Measurements from ENCODE around the gene ARHGAP10. TPM values are rescaled to one million over a fixed set of nuclear protein-coding genes. Genes with fewer than 3 reads are reported as not detected.

The ARHGAP10 gene
- total RNA-seq, 1 donor from 2014 or later = 20.2 TPM

GRCh38 chr4:147732518-147733235 lies 789 bp downstream of the ARHGAP10 start:
- peak overlapping the region; percentile 94 for H3K4me3 ChIP-seq
- no peaks in the 10 kb centered on the region for H3K36me3 ChIP-seq
- peaks cover 66% of the 10 kb centered on the region for H3F3A ChIP-seq (ENCODE audit: low read depth)
- H3K9ac ChIP-seq = peak overlapping the region; percentile 59
- H3K9me3 Mint-ChIP-seq = no peaks in the 10 kb centered on the region
- H4K20me1 ChIP-seq (ENCODE audit: low read depth) = peaks cover 29% of the 10 kb centered on the region
- H2AFZ ChIP-seq (replicated peaks) = peak overlapping the region; percentile 86
- peaks cover 32% of the 10 kb centered on the region for H3K27me3 ChIP-seq
- no peak for TF ChIP-seq EZH2 (IDR thresholded peaks at IDR 0.05)
- TF ChIP-seq EZH2phosphoT487 (IDR thresholded peaks at IDR 0.05) = no peak
- TF ChIP-seq CTCF (IDR thresholded peaks at IDR 0.05) = no peak
- peak overlapping the region; percentile 78 for H3K27ac ChIP-seq
- H3K4me1 ChIP-seq = peaks cover 42% of the 10 kb centered on the region
- no peaks in the 10 kb centered on the region for H3K36me3 Mint-ChIP-seq
- H3K27ac Mint-ChIP-seq = peak overlapping the region; percentile 74
- peak; percentile 87 for DNase-seq (ENCODE audit: low spot score)
- H3K4me1 Mint-ChIP-seq = peaks cover 52% of the 10 kb centered on the region
- H3K27me3 Mint-ChIP-seq (ENCODE audit: insufficient read depth, low read depth) = peaks cover 37% of the 10 kb centered on the region
- peaks cover 56% of the 10 kb centered on the region for H3K79me2 ChIP-seq (ENCODE audit: low read depth)
- peak overlapping the region; percentile 89 for H3K4me2 ChIP-seq
- H3K9me3 ChIP-seq (ENCODE audit: low read depth) = no peaks in the 10 kb centered on the region
- peak overlapping the region; percentile 93 for H3K4me3 Mint-ChIP-seq

DNA sequence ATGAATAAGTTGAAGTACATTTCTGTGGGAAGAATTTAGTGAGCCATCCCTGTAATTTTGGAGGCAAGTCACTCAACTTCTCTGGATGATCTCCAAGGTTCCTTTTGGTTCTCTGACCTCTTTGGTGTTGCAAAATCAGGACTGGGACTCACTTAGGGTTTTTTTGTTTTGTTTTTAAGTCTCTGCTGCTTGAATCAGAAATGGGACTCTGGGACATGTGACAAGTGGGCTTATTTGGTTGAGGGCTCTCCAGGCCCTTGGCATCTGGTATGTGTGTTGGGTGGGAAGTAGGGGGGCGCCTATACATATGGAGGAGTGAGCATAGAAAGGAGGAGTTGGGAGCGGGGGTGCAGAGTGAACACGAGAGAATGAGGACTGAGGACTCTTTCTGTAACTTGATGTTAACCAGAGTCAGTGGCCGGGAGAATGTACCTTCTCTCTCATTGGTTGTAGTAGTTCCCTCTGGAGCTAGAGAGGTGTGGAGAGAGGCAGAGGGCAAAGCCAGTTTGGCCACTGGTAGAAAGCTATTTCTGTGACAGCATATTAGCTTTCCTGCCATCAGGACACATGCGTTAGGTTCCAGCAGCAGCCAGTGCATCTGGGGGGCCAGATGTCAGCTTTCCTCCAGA lies 1.9 kb downstream of the ARHGAP10 start:
- Mint-ChIP-seq H3K27me3 (ENCODE audit: insufficient read depth, low read depth) (peaks cover 26% of the 10 kb centered on the region), H3K36me3 (no peaks in the 10 kb centered on the region), H3K9me3 (no peaks in the 10 kb centered on the region), H3K27ac (no peak overlapping the region), H3K4me3 (peak overlapping the region; percentile 93), H3K4me1 (peaks cover 53% of the 10 kb centered on the region)
- no peaks in the 10 kb centered on the region for H3K36me3 ChIP-seq
- H3K79me2 ChIP-seq (ENCODE audit: low read depth) = peaks cover 68% of the 10 kb centered on the region
- H3K9ac ChIP-seq = no peak overlapping the region
- no peak overlapping the region for H3K27ac ChIP-seq
- H3K4me2 ChIP-seq = peak overlapping the region; percentile 89
- H3F3A ChIP-seq (ENCODE audit: low read depth) = peaks cover 75% of the 10 kb centered on the region
- H3K9me3 ChIP-seq (ENCODE audit: low read depth) = no peaks in the 10 kb centered on the region
- peaks cover 23% of the 10 kb centered on the region for H3K27me3 ChIP-seq
- peak; percentile 26 for DNase-seq (ENCODE audit: low spot score)
- peak overlapping the region; percentile 94 for H3K4me3 ChIP-seq
- H3K4me1 ChIP-seq = peaks cover 46% of the 10 kb centered on the region
- no peak overlapping the region for H2AFZ ChIP-seq (replicated peaks)
- TF ChIP-seq CTCF (IDR thresholded peaks at IDR 0.05) (peak; percentile 24), EZH2phosphoT487 (IDR thresholded peaks at IDR 0.05) (no peak), EZH2 (IDR thresholded peaks at IDR 0.05) (no peak)
- H4K20me1 ChIP-seq (ENCODE audit: low read depth) = peaks cover 33% of the 10 kb centered on the region

GRCh38 chr4:147734496-147734895 lies 2.6 kb downstream of the ARHGAP10 start:
- peaks cover 74% of the 10 kb centered on the region for H3K79me2 ChIP-seq (ENCODE audit: low read depth)

More at GRCh38 chr4:147734496-147734895, 2.6 kb downstream of the ARHGAP10 start:
- H3K4me3 Mint-ChIP-seq = peak overlapping the region; percentile 93
- no peak overlapping the region for H3K9ac ChIP-seq
- H3K9me3 Mint-ChIP-seq = no peaks in the 10 kb centered on the region
- peaks cover 23% of the 10 kb centered on the region for H3K27me3 ChIP-seq
- H3K36me3 ChIP-seq = no peaks in the 10 kb centered on the region
- no peak overlapping the region for H3K27ac ChIP-seq
- H4K20me1 ChIP-seq (ENCODE audit: low read depth) = peaks cover 33% of the 10 kb centered on the region
- peaks cover 55% of the 10 kb centered on the region for H3K4me1 Mint-ChIP-seq
- peaks cover 71% of the 10 kb centered on the region for H3F3A ChIP-seq (ENCODE audit: low read depth)
- peaks cover 26% of the 10 kb centered on the region for H3K27me3 Mint-ChIP-seq (ENCODE audit: insufficient read depth, low read depth)
- TF ChIP-seq EZH2 (IDR thresholded peaks at IDR 0.05) (no peak), EZH2phosphoT487 (IDR thresholded peaks at IDR 0.05) (no peak), CTCF (IDR thresholded peaks at IDR 0.05) (no peak)
- no peaks in the 10 kb centered on the region for H3K36me3 Mint-ChIP-seq
- H3K4me3 ChIP-seq = no peak overlapping the region
- H2AFZ ChIP-seq (replicated peaks) = no peak overlapping the region
- peaks cover 42% of the 10 kb centered on the region for H3K4me1 ChIP-seq
- H3K4me2 ChIP-seq = peak overlapping the region; percentile 89
- H3K9me3 ChIP-seq (ENCODE audit: low read depth) = no peaks in the 10 kb centered on the region
- DNase-seq (ENCODE audit: low spot score) = no peak
- no peak overlapping the region for H3K27ac Mint-ChIP-seq

Measured in neural progenitor cell (in vitro differentiated cells).